NCI-H2227 treated with DMSO at 0.1 percent for 48 hours (cell line): Measurements from ENCODE around the gene DNAH1.

Experiments
- DNase-seq: peaks from one replicate; lab custom pipeline; 2025; lab: John Stamatoyannopoulos, UW

The DNAH1 gene

DNA sequence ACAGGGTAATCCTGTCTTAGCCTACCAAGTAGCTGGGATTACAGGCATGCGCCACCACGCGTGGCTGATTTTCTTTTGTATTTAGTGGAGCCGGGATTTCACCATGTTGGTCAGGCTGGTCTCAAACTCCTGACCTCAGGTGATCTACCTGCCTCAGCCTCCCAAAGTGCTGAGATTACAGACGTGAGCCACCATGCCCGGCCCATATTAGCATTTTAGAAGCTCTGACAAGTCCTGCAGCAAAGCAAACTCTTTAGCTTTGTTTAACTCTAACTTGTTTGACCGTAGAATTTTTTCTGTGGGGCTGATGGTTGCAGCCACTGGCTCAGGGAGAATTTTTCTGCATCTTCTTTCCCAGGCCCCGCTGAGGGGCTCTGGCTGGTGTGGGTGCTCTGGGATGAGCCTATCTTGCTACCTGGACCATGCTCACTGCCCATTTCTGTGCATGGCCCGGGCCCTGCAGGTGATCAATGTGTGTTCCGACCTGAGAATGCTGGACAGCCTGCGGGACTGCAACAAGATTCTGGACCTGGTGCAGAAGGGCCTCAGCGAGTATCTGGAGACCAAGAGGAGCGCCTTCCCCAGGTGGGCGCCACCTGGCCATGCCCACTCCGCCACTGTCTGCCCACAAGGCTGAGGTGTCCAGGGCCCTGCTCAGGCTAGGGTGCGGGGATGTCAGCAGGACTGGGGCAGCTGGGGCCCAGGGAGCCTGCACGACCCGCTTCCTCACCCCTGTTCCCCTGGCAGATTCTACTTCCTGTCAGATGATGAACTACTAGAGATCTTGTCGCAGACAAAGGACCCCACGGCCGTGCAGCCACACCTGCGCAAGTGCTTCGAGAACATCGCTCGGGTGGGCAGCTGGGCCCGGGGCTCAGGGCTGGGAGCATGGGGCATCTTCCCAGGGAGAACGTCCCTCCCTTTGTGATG is 41.3 kb downstream of the DNAH1 start:
- DNase-seq: no peak

DNA sequence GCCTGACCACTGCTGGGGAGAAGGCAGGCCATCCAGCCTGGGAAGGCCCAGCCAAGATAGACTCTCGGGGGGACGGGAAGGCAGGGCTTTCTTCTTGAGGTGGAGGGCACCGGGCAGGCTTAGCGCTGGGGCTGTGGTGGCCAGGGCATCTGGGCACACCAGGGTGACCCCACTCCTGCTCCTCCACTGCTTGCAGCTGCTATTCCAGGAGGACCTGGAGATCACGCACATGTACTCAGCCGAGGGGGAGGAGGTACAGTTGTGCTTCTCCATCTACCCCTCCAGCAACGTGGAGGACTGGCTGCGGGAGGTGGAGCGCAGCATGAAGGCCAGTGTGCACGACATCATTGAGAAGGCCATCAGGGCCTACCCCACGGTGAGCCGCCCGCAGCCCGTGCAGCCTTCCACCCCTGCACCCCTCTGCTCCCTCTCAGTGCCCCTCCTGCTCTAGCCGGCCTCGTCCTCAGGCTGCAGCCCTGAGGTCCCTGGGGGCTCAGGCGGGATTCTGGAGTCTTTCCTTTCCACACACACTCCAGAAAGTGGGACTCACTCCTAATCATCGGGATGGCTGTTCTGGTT is 42.3 kb downstream of the DNAH1 start:
- no peak for DNase-seq

- DNase-seq: no peak
These were observed 43.2 kb downstream of the DNAH1 start for GRCh38 chr3:52359116-52359855.

GRCh38 chr3:52361011-52361410 is 44.9 kb downstream of the DNAH1 start:
- DNase-seq: no peak

- no peak for DNase-seq
These were observed 45.3 kb downstream of the DNAH1 start for GRCh38 chr3:52361454-52361853.

DNA sequence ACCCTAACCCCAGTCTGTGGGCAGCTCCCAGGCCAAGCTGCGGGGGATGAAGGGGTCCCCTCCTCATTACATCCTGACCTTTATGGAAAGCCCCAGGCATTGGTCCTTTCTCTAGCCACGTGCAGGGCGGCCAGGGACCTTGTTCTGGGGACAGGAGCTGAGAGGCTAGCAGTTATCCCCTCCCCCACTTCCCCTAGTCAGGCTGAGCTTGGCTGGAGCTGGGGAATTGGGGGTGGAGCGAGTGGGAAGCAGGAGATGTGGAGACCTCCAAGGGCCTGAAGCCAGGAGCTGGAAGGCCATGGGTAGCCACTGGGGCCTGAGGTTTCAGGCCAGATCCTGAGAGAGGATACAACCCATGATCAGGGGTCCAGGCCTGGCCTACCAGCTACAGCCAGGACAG is 45.8 kb downstream of the DNAH1 start:
- no peak for DNase-seq

DNA sequence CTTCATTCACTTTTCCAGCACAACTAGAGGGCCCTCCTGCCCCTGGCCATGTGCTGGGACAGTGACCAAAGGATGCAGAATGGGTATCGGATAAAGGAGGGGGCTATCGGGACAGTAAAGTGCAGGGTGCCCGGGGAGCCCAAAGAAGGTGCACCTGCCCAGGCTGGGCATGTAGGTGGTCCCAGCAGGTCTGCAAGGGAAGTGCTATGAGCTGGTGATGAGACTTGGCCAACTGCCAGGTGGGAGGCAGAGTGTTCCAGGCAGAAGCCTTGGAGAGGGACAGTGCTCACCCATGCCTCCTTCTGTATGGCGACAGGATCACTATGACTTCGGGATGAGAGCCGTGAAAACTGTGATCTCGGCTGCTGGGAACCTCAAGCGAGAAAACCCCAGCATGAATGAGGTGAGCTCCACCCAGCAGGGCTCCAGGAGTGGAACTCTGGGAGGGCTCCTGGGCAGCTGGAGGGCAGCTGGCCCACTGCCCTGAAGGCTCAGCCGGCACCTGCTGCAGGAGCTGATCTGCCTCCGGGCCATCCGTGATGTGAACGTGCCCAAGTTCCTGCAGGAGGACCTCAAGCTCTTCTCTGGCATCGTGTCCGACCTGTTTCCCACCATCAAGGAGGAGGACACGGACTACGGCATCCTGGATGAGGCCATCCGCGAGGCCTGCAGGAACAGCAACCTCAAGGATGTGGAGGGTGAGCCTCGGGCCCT is 48.4 kb downstream of the DNAH1 start:
- no peak for DNase-seq

DNA sequence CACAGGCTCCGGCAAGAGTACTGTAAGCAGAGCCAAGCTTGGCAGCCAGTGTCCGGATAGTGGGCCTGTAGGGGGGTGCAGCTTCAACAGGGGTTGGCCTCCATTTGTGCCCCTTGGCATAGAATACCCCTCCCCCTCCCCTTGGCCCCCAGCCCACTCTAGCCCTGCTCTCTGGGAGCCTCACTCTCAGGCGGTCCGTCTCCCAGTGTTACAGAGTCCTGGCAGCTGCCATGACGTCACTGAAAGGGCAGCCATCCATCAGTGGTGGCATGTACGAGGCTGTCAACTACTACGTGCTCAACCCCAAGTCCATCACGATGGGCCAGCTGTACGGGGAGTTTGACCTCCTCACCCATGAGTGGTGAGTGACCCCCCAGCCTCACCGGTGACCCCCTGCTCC is 50.4 kb downstream of the DNAH1 start:
- no peak for DNase-seq

DNA sequence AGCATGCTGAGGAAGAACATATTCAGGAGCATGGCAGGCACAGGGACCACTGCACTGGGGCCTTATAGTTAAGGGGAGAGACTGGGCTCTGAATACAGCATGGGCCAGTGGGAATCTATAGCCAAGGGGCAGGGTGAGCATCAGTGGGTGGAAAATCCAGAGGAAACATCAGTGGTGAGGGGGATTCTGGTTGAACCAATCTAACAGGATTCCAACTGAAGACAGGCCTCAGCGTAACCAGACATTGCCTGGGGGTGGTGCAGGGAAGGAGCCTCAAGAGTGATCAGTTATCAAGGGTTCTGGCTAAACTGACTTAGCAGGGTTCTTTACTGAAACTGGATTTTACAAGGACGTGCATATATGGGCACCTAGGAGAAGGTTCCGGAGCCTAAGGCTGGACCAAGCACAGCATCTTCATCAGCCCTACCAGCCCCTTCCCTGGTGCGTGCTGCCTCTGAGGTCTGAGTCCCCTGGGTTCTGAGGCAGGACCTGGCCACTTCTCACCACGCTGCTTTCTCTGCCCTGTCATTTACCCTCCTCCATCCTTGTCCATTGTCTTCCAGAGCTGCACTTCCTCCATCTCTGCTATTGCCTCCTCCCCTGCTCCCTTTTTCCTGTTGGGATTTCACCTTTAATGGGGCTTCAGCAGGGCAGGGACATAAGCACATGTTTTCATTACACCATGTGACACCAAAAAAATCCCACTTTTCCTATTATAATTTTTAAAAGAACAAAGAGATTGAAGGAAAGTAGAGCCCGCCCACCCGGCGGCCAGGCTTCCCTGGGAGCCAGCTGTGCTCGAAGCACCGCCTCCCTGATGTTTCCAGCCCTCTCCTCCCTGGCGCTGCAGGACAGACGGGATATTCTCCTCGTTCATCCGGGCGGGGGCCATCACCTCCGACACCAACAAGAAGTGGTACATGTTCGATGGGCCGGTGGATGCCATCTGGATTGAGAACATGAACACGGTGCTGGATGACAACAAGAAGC is 52.1 kb downstream of the DNAH1 start:
- DNase-seq: no peak

- no peak for DNase-seq
These were observed 54.4 kb downstream of the DNAH1 start for GRCh38 chr3:52370531-52370930.

GRCh38 chr3:52372822-52373504 is 56.8 kb downstream of the DNAH1 start:
- DNase-seq: no peak

GRCh38 chr3:52373676-52374075 is 57.6 kb downstream of the DNAH1 start:
- DNase-seq: no peak

DNA sequence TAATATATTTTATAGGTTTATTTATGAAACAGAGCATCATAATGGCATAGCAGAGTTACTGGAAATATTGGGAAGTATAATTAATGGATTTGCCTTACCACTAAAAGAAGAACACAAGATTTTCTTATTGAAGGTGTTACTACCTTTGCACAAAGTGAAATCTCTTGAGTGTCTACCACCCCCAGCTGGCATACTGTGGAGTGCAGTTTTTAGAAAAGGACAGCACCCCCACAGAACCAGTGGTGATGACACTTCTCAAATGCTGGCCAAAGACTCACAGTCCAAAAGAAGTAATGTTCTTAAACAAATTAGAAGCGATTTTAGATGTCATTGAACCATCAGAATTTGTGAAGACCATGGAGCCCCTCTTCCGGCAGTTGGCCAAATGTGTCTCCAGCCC is 58.1 kb downstream of the DNAH1 start:
- DNase-seq: no peak

DNA sequence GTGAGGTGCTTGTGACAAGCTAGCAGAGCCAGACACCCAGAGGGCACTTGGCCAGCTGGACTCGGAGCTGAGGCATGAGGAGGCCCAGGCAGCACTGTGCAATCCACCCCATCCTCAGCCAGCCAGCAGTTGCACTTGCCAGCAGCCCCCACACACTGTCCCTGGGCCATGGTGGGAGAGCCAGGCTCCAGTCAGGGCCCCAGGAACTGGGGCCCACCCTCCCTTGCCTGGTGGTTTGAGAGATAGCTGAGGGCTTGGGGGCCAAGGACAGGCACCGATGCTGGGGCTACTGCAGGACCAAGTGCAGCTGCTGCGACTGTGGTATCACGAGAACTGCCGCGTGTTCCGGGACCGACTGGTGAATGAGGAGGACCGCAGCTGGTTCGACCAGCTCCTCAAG is 63.5 kb downstream of the DNAH1 start:
- DNase-seq: no peak

DNA sequence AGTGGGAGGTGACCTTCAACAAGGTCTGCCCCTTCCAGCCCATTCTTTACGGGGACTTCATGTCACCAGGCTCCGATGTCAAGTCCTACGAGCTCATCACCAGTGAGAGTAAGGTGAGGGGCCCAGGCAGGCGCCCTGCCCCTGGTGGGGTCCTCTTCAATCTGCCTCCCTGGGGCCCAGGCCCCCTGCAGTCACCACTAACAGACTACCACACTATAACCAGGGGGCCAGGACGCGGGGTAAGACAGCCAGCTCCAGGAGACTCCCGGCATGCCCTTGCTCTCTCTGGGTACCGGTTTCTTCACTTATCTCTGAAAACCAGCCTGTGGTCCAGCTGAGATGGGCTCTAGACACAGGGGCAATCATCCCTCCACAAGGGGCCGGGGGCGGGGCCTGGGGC is 63.9 kb downstream of the DNAH1 start:
- no peak for DNase-seq

DNA sequence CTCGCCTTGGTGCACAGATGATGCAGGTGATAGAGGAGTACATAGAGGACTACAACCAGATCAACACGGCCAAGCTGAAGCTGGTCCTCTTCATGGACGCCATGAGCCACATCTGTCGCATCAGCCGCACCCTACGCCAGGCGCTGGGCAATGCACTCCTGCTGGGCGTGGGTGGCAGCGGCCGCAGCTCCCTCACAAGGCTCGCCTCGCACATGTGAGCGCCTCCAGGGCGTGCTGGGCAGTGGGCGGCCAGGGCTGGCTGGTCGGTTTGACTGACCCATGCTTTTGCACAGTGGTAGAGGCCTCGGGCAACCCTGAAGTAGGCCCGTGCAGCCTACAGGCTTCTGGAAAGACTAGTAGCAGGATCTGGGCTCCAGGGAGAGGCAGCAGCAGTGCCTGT is 65.5 kb downstream of the DNAH1 start:
- DNase-seq: no peak

GRCh38 chr3:52383446-52383845 is 67.3 kb downstream of the DNAH1 start:
- DNase-seq: no peak

DNA sequence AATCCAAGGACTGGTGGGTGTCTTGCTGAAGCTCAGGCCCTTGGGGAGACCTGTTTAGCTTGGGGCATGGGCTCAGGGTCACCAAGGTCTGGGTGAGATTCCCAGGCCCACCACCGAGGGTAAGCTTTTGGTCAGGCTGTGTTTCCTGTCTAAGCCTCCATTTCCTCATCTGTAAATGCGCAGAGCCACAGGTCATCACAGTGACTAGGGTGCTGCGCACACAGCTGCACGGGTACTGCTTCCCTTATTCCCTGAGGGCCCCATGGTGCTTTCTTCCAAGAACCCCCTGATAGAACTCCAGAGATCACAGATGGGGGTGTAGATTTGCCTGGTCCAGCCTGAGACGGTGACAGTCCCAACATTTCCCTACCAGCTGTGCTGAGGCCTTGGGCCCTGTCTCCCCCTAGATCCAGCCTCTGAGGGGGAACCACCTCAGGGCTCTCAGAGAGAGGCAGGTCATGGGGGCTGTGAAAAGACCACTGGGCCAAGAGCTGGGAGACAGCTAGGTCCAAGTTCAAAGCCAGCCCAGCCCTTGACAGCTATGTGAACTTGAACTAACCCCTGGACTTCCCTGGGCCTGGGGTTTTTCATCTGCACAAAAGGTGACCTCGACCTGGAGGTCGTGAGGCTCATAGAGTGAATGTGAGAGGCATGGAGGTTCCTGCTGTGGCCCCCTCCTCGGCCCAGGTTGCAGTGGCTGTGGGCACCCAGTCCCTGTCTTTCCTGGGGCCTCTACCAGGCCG is 68.1 kb downstream of the DNAH1 start:
- DNase-seq: no peak

GRCh38 chr3:52385157-52385556 is 69.0 kb downstream of the DNAH1 start:
- no peak for DNase-seq

DNA sequence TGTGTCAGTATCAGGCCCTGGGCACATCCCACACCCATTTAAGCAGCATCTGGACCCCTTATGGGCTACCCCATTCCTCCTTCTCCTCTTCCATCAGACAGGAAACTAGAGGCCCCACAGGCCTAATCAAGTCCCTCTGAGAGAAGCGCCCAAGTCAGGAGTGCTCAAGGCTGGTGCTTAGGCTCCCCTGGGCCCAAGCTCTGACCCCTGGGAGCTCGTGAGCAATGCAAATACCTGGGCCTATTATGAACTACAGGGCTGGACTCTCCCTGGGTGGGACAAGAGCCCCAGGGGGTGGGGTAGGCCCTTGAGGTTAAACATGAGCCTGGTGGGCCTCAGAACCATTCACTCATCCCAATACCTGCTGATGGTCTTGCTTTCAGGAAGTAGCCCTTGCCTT is 71.4 kb downstream of the DNAH1 start:
- no peak for DNase-seq
